RWPE1 (cell line): ENCODE measurements around the gene AIPL1.

ENCODE experiments used
- CTCF ChIA-PET: fragments of 350-600 bp; sonication (Branson Sonifier 250); formaldehyde crosslinking; extraction: SDS; loops from one replicate; lab custom pipeline; 2021; lab: Yijun Ruan, JAX
- POLR2A ChIA-PET: fragments of 400-600 bp; formaldehyde crosslinking; extraction: SDS; loops from one replicate; lab custom pipeline; 2020; ENCODE audit warnings: antibody characterized with exemption; ENCODE audit not compliant: low non-redundant PET; lab: Yijun Ruan, JAX
- DNase-seq: peaks from one replicate; pipeline ENCODE4 v3.0.0; 2012; ENCODE audit warnings: low spot score
- H3K27ac ChIP-seq: fragments of 450-650 bp; 2 replicates; pipeline ENCODE4 v1.5.1; 2017
- TF ChIP-seq, protein P1 (sequence below): fragments of 450-650 bp; conservative IDR thresholded peaks from 2 replicates; pipeline ENCODE4 v1.5.1; 2017; ENCODE audit warnings: low read depth, mild to moderate bottlenecking

The AIPL1 gene

GRCh38 chr17:6443692-6444570 is 9.0 kb upstream of the AIPL1 start, which contains the start of gene PIMREG:
Gene PIMREG, plus strand, starts transcription at chr17:6444455. Its CDS starts 656 bp downstream, at chr17:6445111.
- POLR2A ChIA-PET, result interaction anchor here (0.6 kb wide), 2 partner anchors 59 to 148 kb away, joined by 10 to 16 read pairs; no protein-coding TSS in a partner anchor
- TF ChIP-seq, protein P1, sequence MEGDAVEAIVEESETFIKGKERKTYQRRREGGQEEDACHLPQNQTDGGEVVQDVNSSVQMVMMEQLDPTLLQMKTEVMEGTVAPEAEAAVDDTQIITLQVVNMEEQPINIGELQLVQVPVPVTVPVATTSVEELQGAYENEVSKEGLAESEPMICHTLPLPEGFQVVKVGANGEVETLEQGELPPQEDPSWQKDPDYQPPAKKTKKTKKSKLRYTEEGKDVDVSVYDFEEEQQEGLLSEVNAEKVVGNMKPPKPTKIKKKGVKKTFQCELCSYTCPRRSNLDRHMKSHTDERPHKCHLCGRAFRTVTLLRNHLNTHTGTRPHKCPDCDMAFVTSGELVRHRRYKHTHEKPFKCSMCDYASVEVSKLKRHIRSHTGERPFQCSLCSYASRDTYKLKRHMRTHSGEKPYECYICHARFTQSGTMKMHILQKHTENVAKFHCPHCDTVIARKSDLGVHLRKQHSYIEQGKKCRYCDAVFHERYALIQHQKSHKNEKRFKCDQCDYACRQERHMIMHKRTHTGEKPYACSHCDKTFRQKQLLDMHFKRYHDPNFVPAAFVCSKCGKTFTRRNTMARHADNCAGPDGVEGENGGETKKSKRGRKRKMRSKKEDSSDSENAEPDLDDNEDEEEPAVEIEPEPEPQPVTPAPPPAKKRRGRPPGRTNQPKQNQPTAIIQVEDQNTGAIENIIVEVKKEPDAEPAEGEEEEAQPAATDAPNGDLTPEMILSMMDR, result no peak
- CTCF ChIA-PET, result no interaction called here

DNA sequence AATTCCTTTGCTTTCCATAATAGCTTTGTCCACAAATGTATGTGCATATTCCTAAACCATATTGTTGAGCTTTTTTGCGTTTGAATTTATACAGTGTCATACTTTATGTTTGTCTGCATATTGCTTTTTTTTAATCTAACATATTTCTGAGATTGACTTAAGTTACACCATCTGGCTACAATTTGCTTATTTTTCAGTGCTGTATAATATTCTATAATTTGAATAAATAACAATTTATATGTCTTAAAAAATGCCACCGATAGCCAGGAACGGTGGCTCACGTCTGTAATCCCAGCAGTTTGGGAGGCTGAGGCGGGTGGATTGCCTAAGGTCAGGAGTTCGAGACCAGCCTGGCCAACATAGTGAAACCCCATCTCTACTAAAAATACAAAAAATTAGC is 7.9 kb upstream of the AIPL1 start:
- DNase-seq, result no peak
- TF ChIP-seq, protein P1, result no peak
- ChIA-PET CTCF (no interaction called here), POLR2A (no interaction called here)
- peak overlapping the region; percentile 94 for H3K27ac ChIP-seq

More at GRCh38 chr17:6443692-6444570, 9.0 kb upstream of the AIPL1 start, which contains the start of gene PIMREG:
- DNase-seq, result peak; percentile 99
- H3K27ac ChIP-seq, result peak within 1 kb of the TSS; percentile 94

DNA sequence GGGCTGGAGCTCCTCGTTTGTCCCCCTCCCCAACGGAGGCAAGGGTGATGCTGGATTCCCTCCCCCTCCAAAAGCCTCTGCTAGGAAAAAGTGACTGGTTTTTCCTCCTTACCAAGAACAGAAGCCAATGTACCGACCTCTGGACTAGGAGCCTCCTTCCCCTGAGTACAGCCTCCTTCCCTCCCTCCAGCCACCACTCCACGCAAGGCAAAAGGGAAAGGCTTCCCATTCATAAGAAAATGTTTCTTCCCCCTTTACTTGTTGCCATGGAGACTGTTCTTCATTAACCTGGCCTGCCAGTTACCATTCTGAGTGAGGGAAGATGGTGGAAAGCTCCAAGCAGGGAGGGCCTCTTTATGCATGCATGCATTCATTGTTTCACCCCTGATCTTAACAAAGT is 5.0 kb upstream of the AIPL1 start:
- no peak for DNase-seq
- no peak overlapping the region for H3K27ac ChIP-seq
- CTCF ChIA-PET, result no interaction called here
- TF ChIP-seq, protein P1, result no peak
- POLR2A ChIA-PET, result no interaction called here

GRCh38 chr17:6437956-6438355 is 3.0 kb upstream of the AIPL1 start:
- no peak for DNase-seq
- CTCF ChIA-PET, result interaction anchor here (0.6 kb wide), 2 partner anchors 34 to 142 kb away, joined by 3 read pairs; no protein-coding TSS in a partner anchor
- TF ChIP-seq, protein P1, result no peak

GRCh38 chr17:6437466-6437865 is 2.5 kb upstream of the AIPL1 start:
- TF ChIP-seq, protein P1, result no peak
- no peak overlapping the region for H3K27ac ChIP-seq
- DNase-seq, result no peak
- ChIA-PET POLR2A (no interaction called here), CTCF (no interaction called here)

More at GRCh38 chr17:6437956-6438355, 3.0 kb upstream of the AIPL1 start:
- POLR2A ChIA-PET, result no interaction called here
- no peak overlapping the region for H3K27ac ChIP-seq

GRCh38 chr17:6435968-6436367 is 1.0 kb upstream of the AIPL1 start:
- ChIA-PET CTCF (interaction anchor here (0.6 to 1.3 kb wide), 8 partner anchors 14 to 1320 kb away, joined by 3 to 4 read pairs (median 3); partner anchors contain the start of genes MIS12 and USP6), POLR2A (no interaction called here)
- DNase-seq, result peak; percentile 74
- no peak overlapping the region for H3K27ac ChIP-seq
- TF ChIP-seq, protein P1, result peak; percentile 82
